NCI-H2107 (cell line): Measurements from ENCODE around the gene IL2RG.

ENCODE experiments used
- DNase-seq: peaks from one replicate; lab custom pipeline; 2025; lab: John Stamatoyannopoulos, UW

The IL2RG gene

DNA sequence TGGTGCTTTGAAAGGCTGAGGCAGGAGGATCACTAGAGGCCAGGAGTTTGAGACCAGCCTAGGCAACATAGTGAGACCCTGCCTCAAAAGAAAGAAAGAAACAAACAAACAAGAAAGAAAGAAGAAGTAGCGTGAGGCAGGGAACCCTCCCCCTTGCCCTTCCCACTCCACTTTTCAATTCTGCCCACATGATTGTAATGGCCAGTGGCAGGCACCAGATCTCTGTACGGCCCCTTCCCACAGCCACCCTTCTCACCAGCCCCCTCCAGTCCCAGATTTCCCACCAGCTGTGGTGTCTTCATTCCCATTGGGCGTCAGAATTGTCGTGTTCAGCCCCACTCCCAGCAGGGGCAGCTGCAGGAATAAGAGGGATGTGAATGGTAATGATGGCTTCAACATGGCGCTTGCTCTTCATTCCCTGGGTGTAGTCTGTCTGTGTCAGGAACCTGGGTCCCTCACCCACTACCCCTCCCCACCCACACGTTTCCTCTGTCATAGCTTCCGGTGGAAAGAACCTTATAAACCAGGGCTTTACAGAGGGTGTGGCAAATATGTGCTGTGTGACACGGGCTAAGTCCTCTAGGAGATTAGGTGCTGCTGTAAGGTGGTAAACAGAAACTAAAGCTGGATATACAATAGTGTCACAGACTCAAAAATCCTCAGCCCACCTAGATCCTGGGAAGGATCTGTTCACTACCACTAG lies at the start of gene IL2RG:
Gene IL2RG, minus strand, starts transcription at position 437 of the 703 bp plus-strand sequence. Its CDS starts 38 bp downstream, at position 399.
- no peak for DNase-seq

- DNase-seq: no peak
These were observed 49.1 kb upstream of the IL2RG start for GRCh38 chrX:71160475-71160874.

- no peak for DNase-seq
These were observed 48.0 kb upstream of the IL2RG start for GRCh38 chrX:71159335-71159734.

DNA sequence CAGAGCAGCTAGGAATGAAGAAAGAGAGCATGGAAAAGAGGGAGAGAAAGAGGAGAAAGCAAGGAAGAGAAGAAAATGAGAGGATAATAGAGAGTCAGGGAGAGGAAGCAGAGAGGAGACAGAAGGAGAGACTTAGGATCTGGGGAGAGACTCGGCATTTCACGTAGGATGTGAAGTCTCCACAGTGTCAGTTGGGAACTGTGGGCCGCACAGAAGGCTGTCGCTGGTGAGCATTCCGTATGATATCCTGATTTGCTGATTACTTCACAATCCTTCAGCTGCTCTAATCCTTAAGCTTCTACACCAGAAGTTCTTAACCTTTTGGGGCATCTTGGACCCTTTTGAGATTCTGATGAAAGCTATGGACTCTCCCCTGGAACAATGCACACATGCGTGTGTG lies 47.2 kb upstream of the IL2RG start:
- no peak for DNase-seq

DNA sequence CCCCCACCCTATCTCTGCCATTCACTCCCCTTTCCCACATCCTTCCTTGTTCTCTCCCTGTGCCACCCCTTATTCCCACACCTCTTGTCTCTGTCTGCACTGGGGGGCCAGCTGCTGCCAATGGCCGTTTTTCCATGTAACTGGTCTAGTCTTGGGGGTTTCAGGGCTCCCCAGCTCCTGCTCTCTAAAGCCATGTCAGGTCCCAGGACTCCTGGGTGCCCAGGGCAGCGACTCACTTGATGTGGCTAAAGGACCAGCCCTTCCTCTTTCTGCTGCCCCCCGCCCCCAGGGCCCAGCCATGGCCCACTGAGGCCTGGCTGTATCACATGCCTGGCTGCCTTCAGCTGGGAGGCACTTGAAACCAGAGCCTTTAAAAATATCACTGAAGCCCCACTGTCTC lies 43.3 kb upstream of the IL2RG start:
- DNase-seq: no peak

GRCh38 chrX:71154196-71154595 lies 42.8 kb upstream of the IL2RG start:
- DNase-seq: no peak

DNA sequence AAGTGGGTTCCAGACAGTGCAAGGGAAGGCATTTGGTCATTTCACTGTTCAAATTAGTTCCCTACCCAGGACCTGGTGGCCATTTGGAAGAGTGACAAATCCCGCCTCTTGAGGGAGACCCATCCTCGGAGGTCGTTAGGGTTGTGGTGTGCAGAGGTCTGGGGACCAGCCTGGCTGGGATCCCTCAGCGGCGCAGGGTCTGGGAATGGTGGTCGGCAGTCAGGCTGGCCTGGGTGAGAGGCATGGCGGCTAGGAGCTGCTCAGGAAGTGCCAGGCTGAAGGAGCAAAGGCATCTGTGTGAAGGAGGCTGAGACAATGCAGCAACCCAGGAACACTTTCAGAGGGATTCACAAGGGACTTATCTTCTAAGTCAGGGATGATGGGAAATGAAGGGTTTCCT lies 40.0 kb upstream of the IL2RG start:
- DNase-seq: no peak

- DNase-seq: no peak
These were observed 36.9 kb upstream of the IL2RG start for GRCh38 chrX:71148278-71148663.

GRCh38 chrX:71147496-71148277 lies 36.3 kb upstream of the IL2RG start:
- DNase-seq: no peak

- no peak for DNase-seq
These were observed 33.3 kb upstream of the IL2RG start, which contains the start of gene NLGN3 for GRCh38 chrX:71144651-71145050. Gene NLGN3 (plus strand): TSS chrX:71144841. CDS start chrX:71147750, 2,909 bp downstream.

DNA sequence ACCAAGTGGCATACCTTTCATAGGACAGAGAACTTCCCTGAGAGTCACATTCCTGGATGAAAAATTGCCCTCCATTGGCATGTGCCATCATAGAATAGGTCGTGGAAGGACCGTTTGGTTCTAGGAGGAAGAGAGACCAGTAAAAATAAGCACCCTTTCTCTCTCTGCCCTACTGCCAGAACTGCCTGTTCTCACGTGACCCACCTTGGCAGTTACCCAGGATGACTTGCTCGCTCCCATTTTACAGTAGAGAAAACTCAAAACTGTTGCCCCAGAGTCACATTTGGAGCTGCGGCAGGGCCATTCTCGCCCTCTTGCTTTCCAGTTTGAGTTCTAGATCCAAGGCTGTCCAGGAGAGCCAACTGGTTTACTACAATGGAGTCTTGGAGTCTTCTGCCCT lies 32.1 kb upstream of the IL2RG start:
- no peak for DNase-seq

DNA sequence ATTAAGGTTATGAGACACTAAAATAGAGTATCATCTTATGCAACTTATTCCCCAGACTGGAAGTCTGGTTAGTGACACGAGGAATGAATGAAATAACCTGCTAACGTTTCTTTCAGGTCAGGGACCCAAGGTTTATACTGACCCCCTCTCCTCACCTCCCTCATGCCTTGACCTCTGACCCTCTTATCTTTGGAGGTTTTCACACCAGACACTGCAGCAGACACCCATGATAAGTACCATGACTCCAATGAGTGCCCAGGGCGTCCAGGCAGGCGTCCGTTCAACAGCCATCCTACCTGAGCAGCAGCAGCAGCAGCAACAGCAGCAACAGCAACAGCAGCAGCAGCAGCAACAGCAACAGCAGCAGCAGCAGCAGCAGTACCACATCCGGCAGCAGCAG lies 29.1 kb upstream of the IL2RG start:
- DNase-seq: no peak

GRCh38 chrX:71131510-71131909 lies 20.1 kb upstream of the IL2RG start:
- DNase-seq: no peak

DNA sequence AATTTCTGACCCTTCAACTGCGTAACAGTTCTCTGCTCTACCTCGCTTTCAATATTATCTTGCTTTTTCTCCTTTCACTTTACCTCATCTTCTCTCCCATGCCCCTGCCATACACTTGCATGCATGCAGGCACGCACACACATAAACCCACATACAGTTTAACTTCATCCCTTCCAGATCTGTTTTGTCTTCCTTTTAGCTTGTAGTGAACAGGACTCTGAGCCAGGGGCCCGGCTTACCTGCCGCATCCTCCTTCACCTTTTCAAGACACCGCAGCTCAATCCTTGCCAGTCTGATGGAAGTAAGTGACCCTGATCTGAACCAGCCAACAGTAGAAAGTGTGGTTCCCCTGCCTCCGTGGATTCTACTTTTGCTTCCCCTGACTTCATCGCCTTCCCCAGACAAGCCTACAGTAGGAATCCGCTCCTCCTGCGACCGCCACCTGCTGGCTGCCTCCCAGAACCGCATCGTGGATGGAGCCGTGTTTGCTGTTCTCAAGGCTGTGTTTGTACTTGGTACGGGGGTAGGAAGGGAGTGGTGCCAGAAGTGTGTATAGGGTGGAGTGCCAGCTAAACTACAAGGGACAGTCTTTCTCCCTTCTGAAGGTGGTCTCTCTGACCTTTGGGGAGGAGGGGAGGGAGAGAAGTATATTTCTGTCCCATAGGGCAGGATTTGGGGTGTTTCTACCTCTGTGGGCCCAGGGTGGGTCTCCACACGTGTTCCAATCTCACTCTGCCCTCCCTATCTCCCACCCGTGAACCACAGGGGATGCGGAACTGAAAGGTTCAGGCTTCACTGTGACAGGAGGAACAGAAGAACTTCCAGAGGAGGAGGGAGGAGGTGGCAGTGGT lies 17.8 kb upstream of the IL2RG start:
- DNase-seq: peak; percentile 7

GRCh38 chrX:71128166-71128833 lies 16.9 kb upstream of the IL2RG start:
- no peak for DNase-seq

GRCh38 chrX:71118985-71119535 lies 7.7 kb upstream of the IL2RG start:
- no peak for DNase-seq

DNA sequence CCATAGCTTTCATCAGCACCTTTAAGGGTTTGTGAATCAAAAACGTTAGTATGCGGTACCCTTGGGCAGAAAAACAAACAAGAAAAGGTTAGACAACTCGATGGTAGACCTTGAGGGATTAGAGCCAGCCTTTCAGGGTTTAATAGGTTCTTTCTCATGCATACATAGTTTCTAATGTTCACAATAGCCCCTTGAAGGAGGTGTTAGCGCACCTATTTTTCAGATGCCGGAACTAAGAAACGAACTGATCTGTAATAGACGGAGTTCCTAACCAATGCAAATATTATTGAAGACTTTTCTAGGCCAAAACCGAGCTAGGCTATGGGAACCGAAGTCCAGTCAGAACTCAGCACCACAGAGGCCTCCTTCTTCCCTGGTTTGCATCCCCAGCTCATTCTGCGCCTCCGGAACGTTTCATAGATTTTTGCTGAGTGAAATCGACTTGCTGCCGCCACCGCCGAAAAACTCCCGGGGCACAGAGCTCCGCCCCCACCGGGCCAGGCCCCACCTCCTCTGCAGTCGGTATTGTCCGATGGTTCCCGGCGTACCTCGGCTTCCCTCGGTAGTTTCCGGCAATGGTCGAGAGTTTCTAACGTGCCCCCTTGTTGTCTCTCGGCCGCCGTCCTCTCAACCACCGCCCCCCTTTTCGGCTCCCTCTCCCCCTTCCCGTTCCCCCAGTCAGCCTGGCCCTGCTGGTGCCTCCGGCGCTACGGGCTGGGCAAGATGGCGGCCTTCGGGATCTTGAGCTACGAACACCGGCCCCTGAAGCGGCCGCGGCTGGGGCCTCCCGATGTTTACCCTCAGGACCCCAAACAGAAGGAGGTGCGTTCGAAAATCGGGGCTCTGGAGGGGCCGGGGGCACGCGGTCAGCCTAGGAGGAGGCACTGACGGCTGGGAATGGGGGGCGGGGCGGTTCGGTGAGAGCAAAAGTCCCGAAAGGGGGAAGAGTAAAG lies 6.9 kb upstream of the IL2RG start, which contains the start of gene MED12:
Gene MED12, plus strand, starts transcription at position 565 of the 953 bp plus-strand sequence. Its CDS starts 159 bp downstream, at position 724.
- peak; percentile 41 for DNase-seq

DNA sequence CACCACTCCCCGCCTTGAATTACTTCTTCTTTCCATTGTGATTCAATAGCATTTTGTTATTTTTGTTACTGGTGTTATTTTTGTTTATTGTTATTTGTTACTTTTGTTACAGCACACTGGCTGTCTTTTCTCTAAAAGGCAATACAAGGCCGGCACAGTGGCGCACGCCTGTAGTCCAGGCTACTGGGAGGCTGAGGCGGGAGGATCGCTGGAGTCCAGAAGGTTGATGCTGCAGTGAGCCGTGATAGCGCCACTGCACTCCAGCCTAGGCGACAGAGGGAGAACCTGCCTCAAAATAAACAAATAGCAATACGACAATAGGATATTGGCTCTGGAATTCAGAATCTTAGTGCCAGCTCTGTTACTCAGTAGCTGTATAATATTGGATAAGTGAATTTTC lies 6.0 kb upstream of the IL2RG start:
- no peak for DNase-seq

DNA sequence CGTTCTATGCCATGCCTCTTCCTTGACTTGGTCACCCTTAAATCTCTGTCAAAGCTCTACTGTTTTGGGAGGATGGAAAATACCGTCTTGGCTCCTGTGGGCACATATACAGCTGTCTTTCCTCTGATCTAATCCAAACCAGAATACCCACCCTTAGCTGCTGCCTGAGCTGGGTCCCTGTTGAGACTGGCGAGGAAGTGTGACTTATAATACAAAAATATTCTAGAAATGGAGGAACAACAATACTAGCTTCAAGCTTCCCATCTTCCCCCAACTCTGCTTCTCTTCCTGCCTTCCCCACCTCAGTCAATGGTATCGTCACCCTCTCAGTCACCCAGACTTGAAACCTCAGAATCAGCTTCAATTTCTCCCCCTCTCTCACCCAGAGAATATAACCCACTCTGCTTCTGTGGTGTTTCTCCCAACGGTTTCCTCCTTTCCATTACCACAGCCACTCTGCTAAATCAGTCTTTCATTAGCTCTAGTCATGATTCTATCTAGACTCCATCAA lies 599 bp upstream of the IL2RG start:
- DNase-seq: no peak

DNA sequence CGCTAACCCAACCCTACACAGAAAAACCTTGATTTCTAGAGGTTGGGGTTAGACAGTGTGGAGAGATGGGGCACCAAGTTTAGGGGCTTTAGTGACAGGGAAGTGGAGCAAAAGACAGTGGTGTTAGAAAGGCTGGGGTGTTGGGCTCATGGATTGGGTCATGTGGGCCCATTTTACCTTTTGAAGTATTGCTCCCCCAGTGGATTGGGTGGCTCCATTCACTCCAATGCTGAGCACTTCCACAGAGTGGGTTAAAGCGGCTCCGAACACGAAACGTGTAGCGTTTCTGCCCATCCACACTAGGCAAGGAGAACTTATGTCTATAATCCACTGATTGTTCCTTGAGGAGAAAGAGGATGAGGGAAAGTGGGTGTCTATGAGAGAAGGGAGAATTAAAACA lies 2.3 kb downstream of the IL2RG start:
- DNase-seq: no peak
